ENCODE data around the gene PCDH8. TPM values are rescaled to one million over a fixed set of nuclear protein-coding genes. Genes with fewer than 3 reads are reported as not detected.

The PCDH8 gene
- total and polyA plus RNA-seq, 10 of the 15 experiments (the other 5 are each of a cell fraction or from before 2014, with no cell fraction given): 0.03 to 0.86 (median 0.45) TPM; not detected in 1

DNA sequence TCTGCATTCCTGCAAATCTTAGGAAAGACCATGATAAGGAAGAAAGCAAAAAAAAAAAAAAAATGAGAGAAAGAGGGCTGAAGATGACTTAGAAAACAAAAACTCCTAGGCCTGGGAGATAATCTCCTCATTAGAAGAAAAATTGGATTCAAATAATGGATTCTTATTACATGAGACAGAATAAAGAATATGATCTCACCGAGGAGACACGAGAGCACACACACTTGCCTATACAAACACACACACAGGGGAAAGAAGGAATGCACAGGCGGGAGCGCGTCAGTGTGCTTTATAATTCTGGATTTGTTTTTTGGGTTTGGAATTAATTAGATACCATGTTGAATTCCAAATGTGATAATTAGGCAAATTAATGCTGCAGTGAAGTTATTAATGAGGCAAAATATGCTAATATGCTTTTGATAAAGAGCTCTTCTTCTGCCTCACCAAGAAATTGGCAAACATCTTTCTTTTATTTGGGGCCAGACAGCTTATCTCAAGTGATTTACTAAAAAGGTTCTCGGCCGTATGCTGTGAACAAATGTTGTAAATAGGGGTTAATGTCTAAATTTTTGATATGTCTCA lies 36.1 kb upstream of the PCDH8 start:
- CTCF ChIA-PET: interaction anchor here (1.2 kb wide), 1 partner anchor 9 kb away, joined by 4 read pairs; no protein-coding TSS in a partner anchor
- Histone ChIP-seq H2AFZ (ENCODE audit: control insufficient read depth, low read depth, low read length) (no peak overlapping the region), H3K27me3 (replicated peaks in 1 of 2; ENCODE audit: control insufficient read depth in 2 of 2, insufficient read depth in 2 of 2, low read length in 1 of 2) (no peaks in the 10 kb centered on the region), H3K27ac (ENCODE audit: control insufficient read depth, insufficient read depth) (no peak overlapping the region), H3K79me2 (ENCODE audit: control insufficient read depth, insufficient read depth, low read length) (no peaks in the 10 kb centered on the region), H3K4me3 (no peak overlapping the region), H3K9me3 (replicated peaks; ENCODE audit: control insufficient read depth, insufficient read depth, low read length) (no peaks in the 10 kb centered on the region), H3K4me1 (ENCODE audit: control insufficient read depth, insufficient read depth, low read length) (no peaks in the 10 kb centered on the region), H4K20me1 (ENCODE audit: control insufficient read depth, insufficient read depth) (no peaks in the 10 kb centered on the region), H3K4me2 (ENCODE audit: control insufficient read depth, insufficient read depth) (no peak overlapping the region), H3K9ac (ENCODE audit: control insufficient read depth, insufficient read depth, low read length) (no peak overlapping the region), H3K36me3 (ENCODE audit: control insufficient read depth in 2 of 2, insufficient read depth in 2 of 2, low read length in 1 of 2) (no peaks in the 10 kb centered on the region)
- no peak for TF ChIP-seq CHD2 (IDR thresholded peaks at IDR 0.05; ENCODE audit: borderline replicate concordance, low read depth, low read length)
- no peak for TF ChIP-seq NR2F1 (conservative IDR thresholded peaks at IDR 0.05)
- RAD21 ChIA-PET (ENCODE audit: unreplicated experiment): interaction anchor here (0.7 to 1.2 kb wide), 2 partner anchors 83 to 212 kb away, joined by 3 read pairs; no protein-coding TSS in a partner anchor
- POLR2A ChIA-PET: no interaction called here
- intact Hi-C loops (cut with micrococcal nuclease; ENCODE audit: unreplicated experiment): no loop called here
- no peak for ATAC-seq
- no TSS peak for BruUV-seq (replicated peaks)
- FAIRE-seq: no peak
- in situ Hi-C loops (cut with MboI): no loop called here
- SMC1A ChIA-PET (ENCODE audit: uncharacterized antibody, unreplicated experiment): interaction anchor here (1.0 kb wide), 2 partner anchors 13 to 84 kb away, joined by 3 read pairs; no protein-coding TSS in a partner anchor
- no peak for DNase-seq (ENCODE audit: low read depth, low spot score)
- WGBS (ENCODE audit: insufficient coverage, insufficient replicate concordance, low lambda C conversion rate, missing lambda C conversion rate): 46% methylated on average over 7 of the region's 7 CpGs

DNA sequence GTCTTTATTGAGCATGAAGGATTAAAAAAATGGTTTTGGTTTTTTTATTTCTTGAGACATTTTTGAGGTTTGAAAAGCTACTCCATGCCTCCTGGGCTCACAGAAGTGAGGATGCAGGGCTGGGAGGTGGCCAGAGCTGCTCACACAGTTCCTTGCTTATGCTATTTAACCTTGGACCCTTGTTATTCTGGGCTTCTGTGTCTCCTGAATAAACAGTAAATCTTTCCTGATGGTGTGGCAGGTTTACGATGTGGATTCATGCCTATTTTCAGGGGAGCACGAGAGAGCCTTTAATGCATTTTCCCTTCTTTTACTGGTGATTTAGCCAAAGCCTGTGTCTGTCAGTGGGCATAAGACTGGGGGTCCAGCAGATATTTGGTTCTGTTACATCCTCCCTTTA lies 34.3 kb upstream of the PCDH8 start:
- Histone ChIP-seq H3K4me1 (ENCODE audit: control insufficient read depth, insufficient read depth, low read length) (no peaks in the 10 kb centered on the region), H3K79me2 (ENCODE audit: control insufficient read depth, insufficient read depth, low read length) (no peaks in the 10 kb centered on the region), H2AFZ (ENCODE audit: control insufficient read depth, low read depth, low read length) (no peak overlapping the region), H3K27me3 (replicated peaks in 1 of 2; ENCODE audit: control insufficient read depth in 2 of 2, insufficient read depth in 2 of 2, low read length in 1 of 2) (no peaks in the 10 kb centered on the region; a peak in 1 of 4 replicates), H3K27ac (ENCODE audit: control insufficient read depth, insufficient read depth) (no peak overlapping the region), H3K9me3 (replicated peaks; ENCODE audit: control insufficient read depth, insufficient read depth, low read length) (no peaks in the 10 kb centered on the region), H3K9ac (ENCODE audit: control insufficient read depth, insufficient read depth, low read length) (no peak overlapping the region), H3K4me2 (ENCODE audit: control insufficient read depth, insufficient read depth) (no peak overlapping the region), H3K4me3 (no peak overlapping the region), H3K36me3 (ENCODE audit: control insufficient read depth in 2 of 2, insufficient read depth in 2 of 2, low read length in 1 of 2) (no peaks in the 10 kb centered on the region), H4K20me1 (ENCODE audit: control insufficient read depth, insufficient read depth) (no peaks in the 10 kb centered on the region)
- DNase-seq (ENCODE audit: low read depth, low spot score): no peak
- intact Hi-C loops (cut with micrococcal nuclease; ENCODE audit: unreplicated experiment): no loop called here
- ChIA-PET SMC1A (ENCODE audit: uncharacterized antibody, unreplicated experiment) (no interaction called here), POLR2A (no interaction called here), RAD21 (ENCODE audit: unreplicated experiment) (no interaction called here), CTCF (no interaction called here)
- FAIRE-seq: no peak
- in situ Hi-C loops (cut with MboI): no loop called here
- WGBS (ENCODE audit: insufficient coverage, insufficient replicate concordance, low lambda C conversion rate, missing lambda C conversion rate): 46% methylated on average over 2 of the region's 2 CpGs
- no TSS peak for BruUV-seq (replicated peaks)
- ATAC-seq: no peak
- TF ChIP-seq, protein P1, sequence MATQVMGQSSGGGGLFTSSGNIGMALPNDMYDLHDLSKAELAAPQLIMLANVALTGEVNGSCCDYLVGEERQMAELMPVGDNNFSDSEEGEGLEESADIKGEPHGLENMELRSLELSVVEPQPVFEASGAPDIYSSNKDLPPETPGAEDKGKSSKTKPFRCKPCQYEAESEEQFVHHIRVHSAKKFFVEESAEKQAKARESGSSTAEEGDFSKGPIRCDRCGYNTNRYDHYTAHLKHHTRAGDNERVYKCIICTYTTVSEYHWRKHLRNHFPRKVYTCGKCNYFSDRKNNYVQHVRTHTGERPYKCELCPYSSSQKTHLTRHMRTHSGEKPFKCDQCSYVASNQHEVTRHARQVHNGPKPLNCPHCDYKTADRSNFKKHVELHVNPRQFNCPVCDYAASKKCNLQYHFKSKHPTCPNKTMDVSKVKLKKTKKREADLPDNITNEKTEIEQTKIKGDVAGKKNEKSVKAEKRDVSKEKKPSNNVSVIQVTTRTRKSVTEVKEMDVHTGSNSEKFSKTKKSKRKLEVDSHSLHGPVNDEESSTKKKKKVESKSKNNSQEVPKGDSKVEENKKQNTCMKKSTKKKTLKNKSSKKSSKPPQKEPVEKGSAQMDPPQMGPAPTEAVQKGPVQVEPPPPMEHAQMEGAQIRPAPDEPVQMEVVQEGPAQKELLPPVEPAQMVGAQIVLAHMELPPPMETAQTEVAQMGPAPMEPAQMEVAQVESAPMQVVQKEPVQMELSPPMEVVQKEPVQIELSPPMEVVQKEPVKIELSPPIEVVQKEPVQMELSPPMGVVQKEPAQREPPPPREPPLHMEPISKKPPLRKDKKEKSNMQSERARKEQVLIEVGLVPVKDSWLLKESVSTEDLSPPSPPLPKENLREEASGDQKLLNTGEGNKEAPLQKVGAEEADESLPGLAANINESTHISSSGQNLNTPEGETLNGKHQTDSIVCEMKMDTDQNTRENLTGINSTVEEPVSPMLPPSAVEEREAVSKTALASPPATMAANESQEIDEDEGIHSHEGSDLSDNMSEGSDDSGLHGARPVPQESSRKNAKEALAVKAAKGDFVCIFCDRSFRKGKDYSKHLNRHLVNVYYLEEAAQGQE (IDR thresholded peaks at IDR 0.05; ENCODE audit: low read depth, low read length): no peak
- TF ChIP-seq ZNF217 (IDR thresholded peaks at IDR 0.05): no peak
- no peak for TF ChIP-seq NFYB (IDR thresholded peaks at IDR 0.05; ENCODE audit: insufficient read depth, low read depth, low read length)
- TF ChIP-seq FOXM1 (IDR thresholded peaks at IDR 0.05; ENCODE audit: low read depth, low read length): no peak

Measured in GM12878 (cell line).